CD4-positive, alpha-beta T cell treated with Interleukin-15 for 4 hours (primary cell): ENCODE measurements around the gene AGGF1.
"Not testable (repeated sequence)": the region's sequence is repeated elsewhere in the genome, so short reads cannot be mapped to it uniquely, and the experiment has no call there.

ENCODE experiments used
- DNase-seq: peaks from one replicate; pipeline ENCODE4 v3.0.0-alpha.2; 2020; ENCODE audit warnings: low spot score

AGGF1 gene

GRCh38 chr5:77030097-77031071, at the start of gene AGGF1:
Gene AGGF1, plus strand, starts transcription at chr5:77030404. Its CDS starts 363 bp downstream, at chr5:77030767.
- peak; percentile 88 for DNase-seq

- DNase-seq, result no peak
Observed at GRCh38 chr5:76980518-76981144, 49.6 kb upstream of the AGGF1 start.

GRCh38 chr5:76982450-76982849, 47.8 kb upstream of the AGGF1 start:
- no peak for DNase-seq

GRCh38 chr5:76983468-76983867, 46.7 kb upstream of the AGGF1 start:
- DNase-seq, result no peak

GRCh38 chr5:76986825-76987526, 43.2 kb upstream of the AGGF1 start:
- DNase-seq, result no peak

GRCh38 chr5:76990899-76991459, 39.2 kb upstream of the AGGF1 start:
- no peak for DNase-seq

- not testable (repeated sequence) for DNase-seq
Observed at GRCh38 chr5:76993436-76993835, 36.8 kb upstream of the AGGF1 start.

GRCh38 chr5:76994337-76994736, 35.9 kb upstream of the AGGF1 start:
- no peak for DNase-seq

GRCh38 chr5:76998251-76998650, 32.0 kb upstream of the AGGF1 start:
- DNase-seq, result not testable (repeated sequence)

GRCh38 chr5:76999451-76999850, 30.8 kb upstream of the AGGF1 start:
- no peak for DNase-seq

GRCh38 chr5:77003246-77003645, 27.0 kb upstream of the AGGF1 start:
- DNase-seq, result no peak

- no peak for DNase-seq
Observed at GRCh38 chr5:77006124-77006523, 24.1 kb upstream of the AGGF1 start.

GRCh38 chr5:77008413-77008812, 21.8 kb upstream of the AGGF1 start:
- DNase-seq, result no peak

- DNase-seq, result no peak
Observed at GRCh38 chr5:77010243-77010642, 20.0 kb upstream of the AGGF1 start.

GRCh38 chr5:77011498-77011897, 18.7 kb upstream of the AGGF1 start:
- DNase-seq, result no peak

- no peak for DNase-seq
Observed at GRCh38 chr5:77012601-77013000, 17.6 kb upstream of the AGGF1 start.

GRCh38 chr5:77015938-77016569, 14.2 kb upstream of the AGGF1 start:
- no peak for DNase-seq

- no peak for DNase-seq
Observed at GRCh38 chr5:77016962-77017361, 13.2 kb upstream of the AGGF1 start.

- no peak for DNase-seq
Observed at GRCh38 chr5:77017668-77018067, 12.5 kb upstream of the AGGF1 start.

GRCh38 chr5:77022511-77023417, 7.4 kb upstream of the AGGF1 start:
- no peak for DNase-seq

GRCh38 chr5:77024490-77024889, 5.7 kb upstream of the AGGF1 start:
- DNase-seq, result no peak
